ENCODE results near the gene LRP11. TPM values are rescaled to one million over a fixed set of nuclear protein-coding genes. Genes with fewer than 3 reads are reported as not detected.

Gene LRP11
- total and polyA plus RNA-seq, 10 of the 15 experiments (the other 5 are each of a cell fraction or from before 2014, with no cell fraction given), result under 0.01 to 0.23 (median 0.03) TPM; not detected in 6

- H3K27ac ChIP-seq (ENCODE audit: control insufficient read depth, insufficient read depth), result no peak overlapping the region
- H3K79me2 ChIP-seq (ENCODE audit: control insufficient read depth, insufficient read depth, low read length), result no peaks in the 10 kb centered on the region
- H2AFZ ChIP-seq (ENCODE audit: control insufficient read depth, low read depth, low read length), result no peak overlapping the region
- H3K27me3 ChIP-seq (replicated peaks in 1 of 2; ENCODE audit: control insufficient read depth in 2 of 2, insufficient read depth in 2 of 2, low read length in 1 of 2), result no peaks in the 10 kb centered on the region; a peak in 2 of 4 replicates
- H3K4me1 ChIP-seq (ENCODE audit: control insufficient read depth, insufficient read depth, low read length), result no peaks in the 10 kb centered on the region
- ChIA-PET CTCF (no interaction called here), POLR2A (no interaction called here), RAD21 (ENCODE audit: unreplicated experiment) (no interaction called here), SMC1A (ENCODE audit: uncharacterized antibody, unreplicated experiment) (interaction anchor here (0.6 kb wide), 1 partner anchor 183 kb away, joined by 4 read pairs; no protein-coding TSS in a partner anchor)
- DNase-seq (ENCODE audit: low read depth, low spot score), result no peak
- no peak for FAIRE-seq
- 0% methylated on average over 1 of the region's 1 CpG for WGBS (ENCODE audit: insufficient coverage, insufficient replicate concordance, low lambda C conversion rate, missing lambda C conversion rate)
- no peaks in the 10 kb centered on the region for H4K20me1 ChIP-seq (ENCODE audit: control insufficient read depth, insufficient read depth)
- intact Hi-C loops (cut with micrococcal nuclease; ENCODE audit: unreplicated experiment) (no loop called here), in situ Hi-C loops (cut with MboI) (no loop called here)
- no peaks in the 10 kb centered on the region for H3K36me3 ChIP-seq (ENCODE audit: control insufficient read depth in 2 of 2, insufficient read depth in 2 of 2, low read length in 1 of 2)
- no TSS peak for BruUV-seq (replicated peaks)
- H3K9me3 ChIP-seq (replicated peaks; ENCODE audit: control insufficient read depth, insufficient read depth, low read length), result no peaks in the 10 kb centered on the region
- ATAC-seq, result no peak
- no peak overlapping the region for H3K4me3 ChIP-seq
- no peak overlapping the region for H3K9ac ChIP-seq (ENCODE audit: control insufficient read depth, insufficient read depth, low read length)
- H3K4me2 ChIP-seq (ENCODE audit: control insufficient read depth, insufficient read depth), result no peak overlapping the region
- TF ChIP-seq CHD1 (IDR thresholded peaks at IDR 0.05; ENCODE audit: low read depth, low read length), result no peak
- TF ChIP-seq USF1 (IDR thresholded peaks at IDR 0.05; ENCODE audit: borderline replicate concordance, extremely low read length, insufficient read depth, low read depth, low read length), result no peak
- TF ChIP-seq FOXM1 (IDR thresholded peaks at IDR 0.05; ENCODE audit: low read depth, low read length), result no peak
- TF ChIP-seq RAD51 (IDR thresholded peaks at IDR 0.05), result no peak
- no peak for TF ChIP-seq POLR2AphosphoS2 (IDR thresholded peaks at IDR 0.05; ENCODE audit: low read depth, low read length)
- no peak for TF ChIP-seq MTA2 (IDR thresholded peaks at IDR 0.05; ENCODE audit: low read depth)
- TF ChIP-seq SMAD1 (IDR thresholded peaks at IDR 0.05; ENCODE audit: low read depth, partially characterized antibody), result no peak
- TF ChIP-seq ZNF622 (IDR thresholded peaks at IDR 0.05), result no peak
- TF ChIP-seq ZBTB4 (CRISPR knock-in tag; IDR thresholded peaks at IDR 0.05), result no peak
- no peak for TF ChIP-seq FOS (IDR thresholded peaks at IDR 0.05; ENCODE audit: borderline replicate concordance, extremely low read depth, insufficient read length)
- no peak for TF ChIP-seq CBX5 (IDR thresholded peaks at IDR 0.05; ENCODE audit: low read depth)
- no peak for TF ChIP-seq ZNF384 (IDR thresholded peaks at IDR 0.05; ENCODE audit: borderline replicate concordance, low read depth, low read length)
- no peak for TF ChIP-seq NR2F1 (conservative IDR thresholded peaks at IDR 0.05)
- no peak for TF ChIP-seq SUZ12 (IDR thresholded peaks at IDR 0.05; ENCODE audit: unreplicated experiment)
- no peak for TF ChIP-seq TARDBP (IDR thresholded peaks at IDR 0.05; ENCODE audit: borderline replicate concordance)
- no peak for TF ChIP-seq TCF3 (IDR thresholded peaks at IDR 0.05; ENCODE audit: borderline replicate concordance, insufficient read depth, low read depth, low read length)
- TF ChIP-seq RELA (IDR thresholded peaks at IDR 0.05; ENCODE audit: borderline replicate concordance, partially characterized antibody), result no peak
- TF ChIP-seq SIX5 (IDR thresholded peaks at IDR 0.05; ENCODE audit: low read depth, low read length, severe bottlenecking), result no peak
These were observed 24.5 kb upstream of the LRP11 start for GRCh38 chr6:149888659-149889058.
